ENCODE data around the gene CREB1.

GRCh38 chr2:207531032-207531952 lies 1.5 kb downstream of the CREB1 start:
- TF ChIP-seq POLR2A (IDR thresholded peaks at IDR 0.05) = no peak
- TF ChIP-seq CTCF (IDR thresholded peaks at IDR 0.05) = no peak

All from body of pancreas (tissue), 4 donors.